Fibroblast of mammary gland (primary cell): ENCODE results near the gene ANKS4B.

Experiments
- DNase-seq: peaks from one replicate; pipeline ENCODE4 v3.0.0-alpha.2; 2010; ENCODE audit warnings: low read depth
- H3K4me3 ChIP-seq: 2 replicates; pipeline ENCODE4 v1.5.1; 2011; ENCODE audit warnings: low read depth, mild to moderate bottlenecking, low read length, moderate library complexity; ENCODE audit not compliant: control insufficient read depth
- CTCF ChIP-seq: conservative IDR thresholded peaks from 2 replicates; pipeline ENCODE4 v1.5.1; 2011; ENCODE audit warnings: low read depth, low read length, inconsistent platforms; ENCODE audit not compliant: control insufficient read depth, insufficient read depth

The ANKS4B gene

GRCh38 chr16:21224800-21225199 is 8.7 kb upstream of the ANKS4B start:
- DNase-seq, result no peak
- H3K4me3 ChIP-seq, result no peak overlapping the region
- no peak for TF ChIP-seq CTCF

- no peak for DNase-seq
- no peak for TF ChIP-seq CTCF
- H3K4me3 ChIP-seq, result no peak overlapping the region
These were observed 6.8 kb upstream of the ANKS4B start for GRCh38 chr16:21226749-21227148.

- no peak for TF ChIP-seq CTCF
- no peak for DNase-seq
- H3K4me3 ChIP-seq, result no peak overlapping the region
These were observed 5.6 kb upstream of the ANKS4B start for GRCh38 chr16:21227866-21228265.

- TF ChIP-seq CTCF, result no peak
- DNase-seq, result no peak
- no peak overlapping the region for H3K4me3 ChIP-seq
These were observed 5.1 kb upstream of the ANKS4B start for GRCh38 chr16:21228361-21228872.

GRCh38 chr16:21233045-21233520 is 416 bp upstream of the ANKS4B start:
- no peak for TF ChIP-seq CTCF
- no peak overlapping the region for H3K4me3 ChIP-seq
- DNase-seq, result no peak

- DNase-seq, result no peak
- no peak for TF ChIP-seq CTCF
- H3K4me3 ChIP-seq, result no peak overlapping the region
These were observed 1.7 kb downstream of the ANKS4B start for GRCh38 chr16:21235199-21235585.

GRCh38 chr16:21236831-21237230 is 3.3 kb downstream of the ANKS4B start:
- TF ChIP-seq CTCF, result no peak
- DNase-seq, result no peak
- no peak overlapping the region for H3K4me3 ChIP-seq
